Left lung (tissue), 10 donors: ENCODE measurements around the gene USP6NL. TPM values are rescaled to one million over a fixed set of nuclear protein-coding genes. Genes with fewer than 3 reads are reported as not detected.
"Not testable (repeated sequence)": the region's sequence is repeated elsewhere in the genome, so short reads cannot be mapped to it uniquely, and the experiment has no call there.

Experiments used
- ATAC-seq: fragments of 200-7000 bp; cut with Tn5 transposase; one replicate; pipeline ENCODE4 v1.9.1; 2020; ENCODE audit warnings: moderate library complexity
- DNase-seq, 4 donors: peaks; one replicate each; pipeline ENCODE4 v3.0.0-alpha.2; 2013 to 2020
- H3K27ac ChIP-seq, 2 donors: fragments of 200-600 bp; sonication (generic) in 1 of 2; one replicate each; pipeline versions ENCODE4 v1.5.0 to v1.8.0; 2020 to 2021
- H3K27me3 ChIP-seq, 2 donors: fragments of 200-600 bp; sonication (generic) in 1 of 2; one replicate each; pipeline versions ENCODE4 v1.5.0 to v1.8.0; 2020 to 2021
- H3K36me3 ChIP-seq, 2 donors: fragments of 200-600 bp; sonication (generic) in 1 of 2; one replicate each; pipeline versions ENCODE4 v1.5.0 to v1.8.0; 2020 to 2021
- H3K4me1 ChIP-seq, 2 donors: fragments of 200-600 bp; one replicate each; pipeline ENCODE4 v1.8.0; 2021
- H3K4me3 ChIP-seq, 2 donors: fragments of 200-600 bp; sonication (generic) in 1 of 2; one replicate each; pipeline versions ENCODE4 v1.5.0 to v1.8.0; 2020 to 2021; ENCODE audit warnings: mild to moderate bottlenecking in 1 of 2
- H3K9me3 ChIP-seq, 2 donors: fragments of 200-600 bp; sonication (generic) in 1 of 2; one replicate each; pipeline versions ENCODE4 v1.5.0 to v1.8.0; 2020 to 2021
- CTCF ChIP-seq, 2 donors: fragments of 200-600 bp; sonication (generic) in 1 of 2; IDR thresholded peaks; one replicate each; pipeline versions ENCODE4 v1.5.0 to v1.8.0; 2021; ENCODE audit warnings: antibody characterized with exemption in 2 of 2
- intact Hi-C, 2 donors: fragments of 100-400 bp; cut with DNase I; formaldehyde crosslinking; loops; one replicate each; pipeline versions ENCODE4 v1.11.2 to v1.14.2; 2022
- polyA plus RNA-seq, 6 donors: library from polyadenylated mRNA; unstranded; fragments of 120-200 nt; gene quantifications; one replicate each; pipeline ENCODE4 v1.2.1, GENCODE V29; 2013; ENCODE audit not compliant: insufficient read length in 6 of 6
- total RNA-seq, 2 donors: library from RNA; stranded (reverse); fragmentation: NEBNext Ultra II Directional; extraction: Animal tissue kit (Norgen Biotek cat#: 25700); gene quantifications; one replicate each; pipeline ENCODE4 v1.2.1, GENCODE V29; 2021
- donor health status: DM: no; HTN: yes; CAD: no.
- donor health status: DM: no; HTN: no; CAD: no.

USP6NL gene
- total and polyA plus RNA-seq, 8 donors, result 16.0 to 25.6 (median 24.0) TPM

GRCh38 chr10:11440250-11441150, 170.9 kb downstream of the USP6NL start:
- intact Hi-C loops, result no loop called here
- no peak for DNase-seq
- H3K4me1 ChIP-seq, result no peaks in the 10 kb centered on the region
- peaks cover 0 to 18% of the 10 kb centered on the region in 2 donors for H3K27me3 ChIP-seq
- ATAC-seq, result no peak
- no peak for TF ChIP-seq CTCF (IDR thresholded peaks at IDR 0.05)
- H3K27ac ChIP-seq, result no peak overlapping the region
- H3K4me3 ChIP-seq, result no peak overlapping the region
- no peaks in the 10 kb centered on the region for H3K36me3 ChIP-seq
- no peaks in the 10 kb centered on the region for H3K9me3 ChIP-seq

GRCh38 chr10:11439523-11440053, 171.9 kb downstream of the USP6NL start:
- H3K36me3 ChIP-seq, result no peaks in the 10 kb centered on the region
- no peak overlapping the region for H3K27ac ChIP-seq
- ATAC-seq (no peak), DNase-seq (no peak)
- H3K9me3 ChIP-seq, result no peaks in the 10 kb centered on the region
- no peak overlapping the region for H3K4me3 ChIP-seq
- H3K27me3 ChIP-seq, result peaks cover 0 to 10% of the 10 kb centered on the region in 2 donors
- intact Hi-C loops, result no loop called here
- no peaks in the 10 kb centered on the region for H3K4me1 ChIP-seq
- TF ChIP-seq CTCF (IDR thresholded peaks at IDR 0.05), result no peak

GRCh38 chr10:11437391-11438142, 173.9 kb downstream of the USP6NL start:
- ATAC-seq, result no peak
- DNase-seq, result no peak
- intact Hi-C loops, result no loop called here

GRCh38 chr10:11436445-11436844, 175.0 kb downstream of the USP6NL start:
- H3K4me1 ChIP-seq, H3K4me3 ChIP-seq, intact Hi-C loops, H3K36me3 ChIP-seq, DNase-seq, ATAC-seq, H3K27ac ChIP-seq, H3K9me3 ChIP-seq: not testable (repeated sequence)
- H3K27me3 ChIP-seq, result peaks cover 0 to 10% of the 10 kb centered on the region in 2 donors

More at GRCh38 chr10:11437391-11438142, 173.9 kb downstream of the USP6NL start:
- Histone ChIP-seq H3K27me3 (peaks cover 0 to 10% of the 10 kb centered on the region in 2 donors), H3K4me1 (no peaks in the 10 kb centered on the region), H3K27ac (no peak overlapping the region), H3K9me3 (no peaks in the 10 kb centered on the region), H3K4me3 (no peak overlapping the region), H3K36me3 (no peaks in the 10 kb centered on the region)
- TF ChIP-seq CTCF (IDR thresholded peaks at IDR 0.05), result no peak

- Histone ChIP-seq H3K4me1 (no peaks in the 10 kb centered on the region), H3K27ac (no peak overlapping the region), H3K27me3 (peaks cover 0 to 10% of the 10 kb centered on the region in 2 donors), H3K9me3 (no peaks in the 10 kb centered on the region), H3K36me3 (no peaks in the 10 kb centered on the region), H3K4me3 (no peak overlapping the region)
- TF ChIP-seq CTCF (IDR thresholded peaks at IDR 0.05), result no peak
- DNase-seq (no peak), ATAC-seq (no peak)
- intact Hi-C loops, result no loop called here
Observed at GRCh38 chr10:11435581-11435981, 175.9 kb downstream of the USP6NL start.
